Astrocyte (in vitro differentiated cells and primary cell): ENCODE measurements around the gene B4GALT7. TPM values are rescaled to one million over a fixed set of nuclear protein-coding genes. Genes with fewer than 3 reads are reported as not detected.

Experiments used
- DNase-seq: peaks from one replicate; pipeline ENCODE4 v3.0.0-alpha.2; 2010; ENCODE audit warnings: low read depth
- FAIRE-seq: peaks from 2 replicates; lab custom pipeline; 2011; peaks lifted over from hg19 to GRCh38; lab: Jason Lieb, UNC
- H2AFZ ChIP-seq: 2 replicates; pipeline ENCODE4 v1.6.0; 2012; ENCODE audit warnings: low read depth, low read length, inconsistent platforms
- H3K27ac ChIP-seq: 2 replicates; pipeline ENCODE4 v1.5.1; 2011; ENCODE audit warnings: low read depth, low read length, inconsistent platforms
- H3K27me3 ChIP-seq: 2 replicates; pipeline ENCODE4 v1.6.0; 2011; ENCODE audit warnings: low read length, inconsistent platforms; ENCODE audit not compliant: insufficient read depth
- H3K36me3 ChIP-seq: 2 replicates; pipeline ENCODE4 v1.5.1; 2011; ENCODE audit warnings: low read length, inconsistent platforms; ENCODE audit not compliant: insufficient read depth
- H3K4me1 ChIP-seq: 2 replicates; pipeline ENCODE4 v1.5.1; 2011; ENCODE audit warnings: low read length, inconsistent platforms; ENCODE audit not compliant: insufficient read depth
- H3K4me2 ChIP-seq: 2 replicates; pipeline ENCODE4 v1.6.0; 2012; ENCODE audit warnings: low read length, inconsistent platforms
- H3K4me3 ChIP-seq: 2 replicates; pipeline ENCODE4 v1.5.1; 2011; ENCODE audit warnings: low read depth, mild to moderate bottlenecking, low read length, inconsistent platforms; ENCODE audit not compliant: insufficient read depth
- H3K79me2 ChIP-seq: 2 replicates; pipeline ENCODE4 v1.6.0; 2012; ENCODE audit warnings: mild to moderate bottlenecking, low read length, inconsistent platforms; ENCODE audit not compliant: insufficient read depth
- H3K9ac ChIP-seq: 2 replicates; pipeline ENCODE4 v1.6.0; 2012; ENCODE audit warnings: mild to moderate bottlenecking, low read length, inconsistent platforms
- H3K9me3 ChIP-seq: 2 replicates; pipeline ENCODE4 v1.5.1; 2012; ENCODE audit warnings: low read depth, mild to moderate bottlenecking, low read length, inconsistent platforms; ENCODE audit not compliant: insufficient read depth
- H4K20me1 ChIP-seq: 2 replicates; pipeline ENCODE4 v1.6.0; 2012; ENCODE audit warnings: low read length, inconsistent platforms; ENCODE audit not compliant: insufficient read depth
- H3K27ac Mint-ChIP-seq: one replicate; pipeline ENCODE4 v1.8.0; 2021; ENCODE audit warnings: mild to moderate bottlenecking, mixed read lengths; ENCODE audit not compliant: unreplicated experiment
- H3K27me3 Mint-ChIP-seq: one replicate; pipeline ENCODE4 v1.8.0; 2021; ENCODE audit warnings: low read depth, mixed read lengths; ENCODE audit not compliant: unreplicated experiment
- H3K36me3 Mint-ChIP-seq: one replicate; pipeline ENCODE4 v1.8.0; 2021; ENCODE audit warnings: low read depth, mixed read lengths; ENCODE audit not compliant: unreplicated experiment
- H3K4me1 Mint-ChIP-seq: one replicate; pipeline ENCODE4 v1.8.0; 2021; ENCODE audit warnings: low read depth, mixed read lengths; ENCODE audit not compliant: unreplicated experiment
- H3K4me3 Mint-ChIP-seq: one replicate; pipeline ENCODE4 v1.8.0; 2021; ENCODE audit warnings: mild to moderate bottlenecking, moderate library complexity, mixed read lengths; ENCODE audit not compliant: unreplicated experiment
- H3K9me3 Mint-ChIP-seq: one replicate; pipeline ENCODE4 v1.8.0; 2021; ENCODE audit warnings: mild to moderate bottlenecking, mixed read lengths; ENCODE audit not compliant: unreplicated experiment
- EZH2 ChIP-seq: IDR thresholded peaks from 2 replicates; pipeline ENCODE4 v1.6.1; 2012; ENCODE audit warnings: mild to moderate bottlenecking, low read length, inconsistent platforms; ENCODE audit not compliant: insufficient read depth
- total RNA-seq: library from RNA; stranded (reverse); gene quantifications from 2 replicates; pipeline ENCODE4 v1.2.1, GENCODE V29; 2021
- TF ChIP-seq, protein P1 (sequence below): IDR thresholded peaks from 2 replicates; pipeline ENCODE4 v1.5.1; 2011; ENCODE audit warnings: low read depth, mild to moderate bottlenecking, inconsistent platforms, low read length, moderate library complexity; ENCODE audit not compliant: insufficient read depth

Gene B4GALT7
- total RNA-seq, 1 donor from 2014 or later: 35.0 TPM

DNA sequence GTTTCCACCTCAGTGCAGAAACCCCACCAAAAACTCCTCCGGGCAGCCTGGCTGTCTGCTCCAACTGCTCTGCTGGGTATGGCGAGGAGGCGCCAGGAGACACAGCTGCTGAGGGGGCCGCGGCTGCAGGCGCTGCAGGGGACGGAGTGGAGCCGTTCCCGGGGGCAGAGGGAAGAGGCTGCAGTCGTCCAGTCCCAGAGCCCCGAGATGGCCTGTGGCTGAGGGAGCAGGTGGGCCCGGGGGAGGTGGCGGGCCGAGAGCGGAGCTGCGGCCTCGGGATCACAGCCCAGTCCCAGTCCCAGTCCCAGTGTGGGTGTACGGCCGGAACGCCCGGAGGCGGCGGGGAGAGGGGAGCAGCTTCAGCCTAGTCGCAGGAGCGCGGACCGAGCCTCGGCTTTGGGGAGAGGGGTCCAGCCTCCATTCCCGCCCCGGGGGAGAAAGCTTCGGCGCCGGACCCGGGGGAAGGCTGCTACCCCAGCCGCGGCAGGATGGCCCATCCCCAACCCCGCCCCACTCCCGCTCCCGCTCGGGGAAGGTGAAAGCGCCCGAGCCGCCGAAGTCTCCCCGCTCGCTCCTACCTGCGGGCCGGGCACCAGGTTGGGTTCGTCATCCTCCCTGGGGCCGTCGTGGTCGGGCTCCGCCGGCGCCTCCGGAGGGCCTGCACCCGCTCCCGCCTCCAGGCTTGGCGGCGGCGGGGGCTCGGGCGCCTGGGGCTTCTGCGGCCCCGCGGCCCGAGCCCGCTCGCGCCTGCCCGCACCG lies 46.1 kb upstream of the B4GALT7 start:
- Mint-ChIP-seq H3K27ac (no peak overlapping the region), H3K36me3 (no peaks in the 10 kb centered on the region), H3K4me3 (peak overlapping the region; percentile 90), H3K27me3 (no peaks in the 10 kb centered on the region), H3K9me3 (peaks cover 2% of the 10 kb centered on the region), H3K4me1 (peaks cover 15% of the 10 kb centered on the region)
- no peak for TF ChIP-seq EZH2
- TF ChIP-seq, protein P1, sequence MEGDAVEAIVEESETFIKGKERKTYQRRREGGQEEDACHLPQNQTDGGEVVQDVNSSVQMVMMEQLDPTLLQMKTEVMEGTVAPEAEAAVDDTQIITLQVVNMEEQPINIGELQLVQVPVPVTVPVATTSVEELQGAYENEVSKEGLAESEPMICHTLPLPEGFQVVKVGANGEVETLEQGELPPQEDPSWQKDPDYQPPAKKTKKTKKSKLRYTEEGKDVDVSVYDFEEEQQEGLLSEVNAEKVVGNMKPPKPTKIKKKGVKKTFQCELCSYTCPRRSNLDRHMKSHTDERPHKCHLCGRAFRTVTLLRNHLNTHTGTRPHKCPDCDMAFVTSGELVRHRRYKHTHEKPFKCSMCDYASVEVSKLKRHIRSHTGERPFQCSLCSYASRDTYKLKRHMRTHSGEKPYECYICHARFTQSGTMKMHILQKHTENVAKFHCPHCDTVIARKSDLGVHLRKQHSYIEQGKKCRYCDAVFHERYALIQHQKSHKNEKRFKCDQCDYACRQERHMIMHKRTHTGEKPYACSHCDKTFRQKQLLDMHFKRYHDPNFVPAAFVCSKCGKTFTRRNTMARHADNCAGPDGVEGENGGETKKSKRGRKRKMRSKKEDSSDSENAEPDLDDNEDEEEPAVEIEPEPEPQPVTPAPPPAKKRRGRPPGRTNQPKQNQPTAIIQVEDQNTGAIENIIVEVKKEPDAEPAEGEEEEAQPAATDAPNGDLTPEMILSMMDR: no peak
- Histone ChIP-seq H3K27ac (peak overlapping the region; percentile 44), H3K27me3 (no peaks in the 10 kb centered on the region), H3K4me2 (peak overlapping the region; percentile 97), H3K4me1 (peaks cover 12% of the 10 kb centered on the region), H2AFZ (peak overlapping the region; percentile 44), H3K79me2 (peaks cover 51% of the 10 kb centered on the region), H3K9ac (peak overlapping the region; percentile 82), H3K9me3 (no peaks in the 10 kb centered on the region), H3K4me3 (peak overlapping the region; percentile 64), H4K20me1 (peaks cover 45% of the 10 kb centered on the region), H3K36me3 (no peaks in the 10 kb centered on the region)
- no peak for FAIRE-seq
- DNase-seq: no peak

DNA sequence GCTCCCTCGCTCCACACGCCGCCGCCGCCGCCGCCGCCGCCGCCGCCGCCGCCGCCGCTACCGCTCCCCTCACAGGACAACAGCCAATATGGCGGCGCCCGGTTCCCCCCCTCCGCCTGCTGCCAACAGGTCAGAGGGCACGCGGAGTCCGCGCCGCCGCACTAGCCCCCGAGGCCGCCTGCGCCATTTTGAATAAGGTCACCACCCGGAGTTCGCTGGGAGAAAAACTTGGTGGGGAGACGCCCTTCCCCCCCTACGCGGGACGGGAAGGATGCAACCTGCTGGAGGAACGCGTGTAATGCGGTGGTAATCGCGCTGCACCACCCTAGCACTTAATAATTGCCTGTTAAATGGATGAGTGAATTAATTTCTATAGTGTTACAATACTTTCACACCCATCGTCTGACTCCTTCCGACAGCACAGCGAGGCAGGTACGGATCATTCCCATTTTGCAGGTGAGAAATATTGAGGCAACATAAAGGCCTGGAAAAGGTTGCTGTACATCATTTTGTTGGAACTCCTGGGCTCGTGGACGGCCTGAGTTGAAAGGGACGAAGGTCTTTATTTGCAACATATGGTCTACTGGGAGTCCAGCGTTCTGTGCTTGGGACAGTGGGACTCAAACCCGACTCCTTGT lies 45.3 kb upstream of the B4GALT7 start, which contains the start of gene FAM193B:
Gene FAM193B, minus strand, starts transcription at position 90 of the 638 bp plus-strand sequence. CDS start 105 bp downstream, outside the sequence.
- FAIRE-seq: no peak
- H3K9ac ChIP-seq: peak within 1 kb of the TSS; percentile 82
- TF ChIP-seq, protein P1: peak; percentile 5
- TF ChIP-seq EZH2: no peak
- Mint-ChIP-seq H3K27me3 (no peaks in the 10 kb centered on the region), H3K4me3 (peak within 1 kb of the TSS; percentile 90), H3K27ac (peak within 1 kb of the TSS; percentile 54), H3K4me1 (peaks cover 14% of the 10 kb centered on the region), H3K36me3 (no peaks in the 10 kb centered on the region), H3K9me3 (peaks cover 2% of the 10 kb centered on the region)
- H3K27me3 ChIP-seq: no peaks in the 10 kb centered on the region
- H3K4me1 ChIP-seq: peaks cover 12% of the 10 kb centered on the region
- no peaks in the 10 kb centered on the region for H3K36me3 ChIP-seq
- DNase-seq: peak; percentile 70
- peak within 1 kb of the TSS; percentile 88 for H2AFZ ChIP-seq
- H4K20me1 ChIP-seq: peaks cover 41% of the 10 kb centered on the region
- H3K4me3 ChIP-seq: peak within 1 kb of the TSS; percentile 64
- H3K9me3 ChIP-seq: no peaks in the 10 kb centered on the region
- peaks cover 46% of the 10 kb centered on the region for H3K79me2 ChIP-seq
- peak within 1 kb of the TSS; percentile 97 for H3K4me2 ChIP-seq
- H3K27ac ChIP-seq: peak within 1 kb of the TSS; percentile 44
